ENCODE measurements around the gene JHY. TPM values are rescaled to one million over a fixed set of nuclear protein-coding genes. Genes with fewer than 3 reads are reported as not detected.

JHY gene
- total and polyA plus RNA-seq, 4 donors, result 0.13 to 0.25 (median 0.14) TPM

- H3K9me3 ChIP-seq (ENCODE audit: control insufficient read depth in 4 of 4, low read length in 3 of 4), result no peaks in the 10 kb centered on the region
- no peak for DNase-seq (ENCODE audit: low spot score)
- H3K36me3 ChIP-seq (ENCODE audit: control insufficient read depth in 4 of 4, insufficient read depth in 3 of 4, low read depth in 1 of 4, low read length in 3 of 4), result no peaks in the 10 kb centered on the region
- no peaks in the 10 kb centered on the region for H3K4me1 ChIP-seq (ENCODE audit: control insufficient read depth in 4 of 4, insufficient read depth in 4 of 4, low read length in 3 of 4)
- peaks cover 0 to 3% (median 0%) of the 10 kb centered on the region in 4 donors for H3K27me3 ChIP-seq (ENCODE audit: control insufficient read depth in 4 of 4, insufficient read depth in 4 of 4, low read length in 3 of 4)
- TF ChIP-seq SP1 (IDR thresholded peaks at IDR 0.05) (no peak), ATF3 (IDR thresholded peaks at IDR 0.05) (no peak), MAX (IDR thresholded peaks at IDR 0.05) (no peak), CTCF (IDR thresholded peaks at IDR 0.05; ENCODE audit: low read depth, low read length, missing input control) (no peak), NR2F2 (IDR thresholded peaks at IDR 0.05) (no peak), YY1 (IDR thresholded peaks at IDR 0.05) (no peak), RXRA (IDR thresholded peaks at IDR 0.05) (no peak), EGR1 (IDR thresholded peaks at IDR 0.05; ENCODE audit: low read depth in 2 of 2) (no peak), FOXA2 (IDR thresholded peaks at IDR 0.05) (no peak), FOXA1 (IDR thresholded peaks at IDR 0.05) (no peak), JUND (IDR thresholded peaks at IDR 0.05) (no peak), HNF4G (IDR thresholded peaks at IDR 0.05) (no peak), TAF1 (conservative IDR thresholded peaks at IDR 0.05) (no peak), HNF4A (conservative IDR thresholded peaks at IDR 0.05) (no peak), RAD21 (IDR thresholded peaks at IDR 0.05) (no peak), GABPA (IDR thresholded peaks at IDR 0.05 in 1 of 2, conservative IDR thresholded peaks at IDR 0.05 in 1 of 2) (no peak)
- TF ChIP-seq, protein P1, sequence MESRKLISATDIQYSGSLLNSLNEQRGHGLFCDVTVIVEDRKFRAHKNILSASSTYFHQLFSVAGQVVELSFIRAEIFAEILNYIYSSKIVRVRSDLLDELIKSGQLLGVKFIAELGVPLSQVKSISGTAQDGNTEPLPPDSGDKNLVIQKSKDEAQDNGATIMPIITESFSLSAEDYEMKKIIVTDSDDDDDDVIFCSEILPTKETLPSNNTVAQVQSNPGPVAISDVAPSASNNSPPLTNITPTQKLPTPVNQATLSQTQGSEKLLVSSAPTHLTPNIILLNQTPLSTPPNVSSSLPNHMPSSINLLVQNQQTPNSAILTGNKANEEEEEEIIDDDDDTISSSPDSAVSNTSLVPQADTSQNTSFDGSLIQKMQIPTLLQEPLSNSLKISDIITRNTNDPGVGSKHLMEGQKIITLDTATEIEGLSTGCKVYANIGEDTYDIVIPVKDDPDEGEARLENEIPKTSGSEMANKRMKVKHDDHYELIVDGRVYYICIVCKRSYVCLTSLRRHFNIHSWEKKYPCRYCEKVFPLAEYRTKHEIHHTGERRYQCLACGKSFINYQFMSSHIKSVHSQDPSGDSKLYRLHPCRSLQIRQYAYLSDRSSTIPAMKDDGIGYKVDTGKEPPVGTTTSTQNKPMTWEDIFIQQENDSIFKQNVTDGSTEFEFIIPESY (IDR thresholded peaks at IDR 0.05), result no peak
- TF ChIP-seq, protein P2, sequence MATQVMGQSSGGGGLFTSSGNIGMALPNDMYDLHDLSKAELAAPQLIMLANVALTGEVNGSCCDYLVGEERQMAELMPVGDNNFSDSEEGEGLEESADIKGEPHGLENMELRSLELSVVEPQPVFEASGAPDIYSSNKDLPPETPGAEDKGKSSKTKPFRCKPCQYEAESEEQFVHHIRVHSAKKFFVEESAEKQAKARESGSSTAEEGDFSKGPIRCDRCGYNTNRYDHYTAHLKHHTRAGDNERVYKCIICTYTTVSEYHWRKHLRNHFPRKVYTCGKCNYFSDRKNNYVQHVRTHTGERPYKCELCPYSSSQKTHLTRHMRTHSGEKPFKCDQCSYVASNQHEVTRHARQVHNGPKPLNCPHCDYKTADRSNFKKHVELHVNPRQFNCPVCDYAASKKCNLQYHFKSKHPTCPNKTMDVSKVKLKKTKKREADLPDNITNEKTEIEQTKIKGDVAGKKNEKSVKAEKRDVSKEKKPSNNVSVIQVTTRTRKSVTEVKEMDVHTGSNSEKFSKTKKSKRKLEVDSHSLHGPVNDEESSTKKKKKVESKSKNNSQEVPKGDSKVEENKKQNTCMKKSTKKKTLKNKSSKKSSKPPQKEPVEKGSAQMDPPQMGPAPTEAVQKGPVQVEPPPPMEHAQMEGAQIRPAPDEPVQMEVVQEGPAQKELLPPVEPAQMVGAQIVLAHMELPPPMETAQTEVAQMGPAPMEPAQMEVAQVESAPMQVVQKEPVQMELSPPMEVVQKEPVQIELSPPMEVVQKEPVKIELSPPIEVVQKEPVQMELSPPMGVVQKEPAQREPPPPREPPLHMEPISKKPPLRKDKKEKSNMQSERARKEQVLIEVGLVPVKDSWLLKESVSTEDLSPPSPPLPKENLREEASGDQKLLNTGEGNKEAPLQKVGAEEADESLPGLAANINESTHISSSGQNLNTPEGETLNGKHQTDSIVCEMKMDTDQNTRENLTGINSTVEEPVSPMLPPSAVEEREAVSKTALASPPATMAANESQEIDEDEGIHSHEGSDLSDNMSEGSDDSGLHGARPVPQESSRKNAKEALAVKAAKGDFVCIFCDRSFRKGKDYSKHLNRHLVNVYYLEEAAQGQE (IDR thresholded peaks at IDR 0.05), result no peak
- H3K27ac ChIP-seq (ENCODE audit: low read depth in 1 of 2, low read length in 2 of 2), result no peak overlapping the region
- no peak overlapping the region for H3K4me3 ChIP-seq (ENCODE audit: low read depth in 1 of 3, low read length in 3 of 3)
- no peak overlapping the region for H3K9ac ChIP-seq (ENCODE audit: low read depth in 1 of 2, low read length in 2 of 2)
- 52% methylated on average over 7 of the region's 7 CpGs for WGBS
Observed at GRCh38 chr11:122850076-122850631, 32.4 kb upstream of the JHY start.
